ENCODE data around the gene SCLT1.

- TF ChIP-seq CTCF (IDR thresholded peaks at IDR 0.05) (no peak), POLR2AphosphoS5 (IDR thresholded peaks at IDR 0.05) (no peak)
These were observed 135.9 kb downstream of the SCLT1 start for GRCh38 chr4:128957459-128957858.

All from breast epithelium (tissue), 3 donors.